ENCODE results near the gene C20orf96.

DNA sequence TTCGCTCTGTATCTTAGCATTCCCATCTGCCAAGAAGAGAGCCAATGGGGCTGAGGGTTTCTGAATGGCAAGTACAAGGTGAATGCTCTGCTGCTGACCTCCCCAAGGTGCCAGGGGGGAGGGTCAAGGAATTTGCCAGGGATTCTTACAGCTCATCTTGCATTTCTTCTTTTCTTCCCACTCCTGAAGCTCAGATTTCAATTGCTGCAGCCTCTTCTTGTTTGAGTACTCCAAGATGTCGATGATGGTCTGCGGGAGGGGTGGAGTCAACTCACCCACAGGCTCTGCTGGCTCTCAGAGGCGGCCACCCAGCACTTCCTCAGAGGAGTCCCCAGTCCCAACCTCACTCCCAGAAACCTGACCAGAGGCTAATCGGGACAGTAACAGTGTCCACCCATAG is 12.4 kb downstream of the C20orf96 start:
- TF ChIP-seq, protein P1, sequence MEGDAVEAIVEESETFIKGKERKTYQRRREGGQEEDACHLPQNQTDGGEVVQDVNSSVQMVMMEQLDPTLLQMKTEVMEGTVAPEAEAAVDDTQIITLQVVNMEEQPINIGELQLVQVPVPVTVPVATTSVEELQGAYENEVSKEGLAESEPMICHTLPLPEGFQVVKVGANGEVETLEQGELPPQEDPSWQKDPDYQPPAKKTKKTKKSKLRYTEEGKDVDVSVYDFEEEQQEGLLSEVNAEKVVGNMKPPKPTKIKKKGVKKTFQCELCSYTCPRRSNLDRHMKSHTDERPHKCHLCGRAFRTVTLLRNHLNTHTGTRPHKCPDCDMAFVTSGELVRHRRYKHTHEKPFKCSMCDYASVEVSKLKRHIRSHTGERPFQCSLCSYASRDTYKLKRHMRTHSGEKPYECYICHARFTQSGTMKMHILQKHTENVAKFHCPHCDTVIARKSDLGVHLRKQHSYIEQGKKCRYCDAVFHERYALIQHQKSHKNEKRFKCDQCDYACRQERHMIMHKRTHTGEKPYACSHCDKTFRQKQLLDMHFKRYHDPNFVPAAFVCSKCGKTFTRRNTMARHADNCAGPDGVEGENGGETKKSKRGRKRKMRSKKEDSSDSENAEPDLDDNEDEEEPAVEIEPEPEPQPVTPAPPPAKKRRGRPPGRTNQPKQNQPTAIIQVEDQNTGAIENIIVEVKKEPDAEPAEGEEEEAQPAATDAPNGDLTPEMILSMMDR (IDR thresholded peaks at IDR 0.05): no peak
- TF ChIP-seq EP300 (IDR thresholded peaks at IDR 0.05) (no peak), POLR2AphosphoS5 (IDR thresholded peaks at IDR 0.05) (no peak)

Measured in esophagus muscularis mucosa (tissue), 4 donors.